Activated naive CD8-positive, alpha-beta T cell (primary cell): Measurements from ENCODE around the gene IRF2BPL.

Source experiments
- H3K27ac Mint-ChIP-seq: one replicate; pipeline ENCODE4 v1.8.0; 2021; ENCODE audit warnings: mixed read lengths
- H3K27me3 Mint-ChIP-seq: one replicate; pipeline ENCODE4 v1.8.0; 2021; ENCODE audit warnings: mixed read lengths
- H3K36me3 Mint-ChIP-seq: one replicate; pipeline ENCODE4 v1.8.0; 2021; ENCODE audit warnings: mixed read lengths
- H3K4me1 Mint-ChIP-seq: one replicate; pipeline ENCODE4 v1.8.0; 2021; ENCODE audit warnings: low read depth, mixed read lengths
- H3K4me3 Mint-ChIP-seq: one replicate; pipeline ENCODE4 v1.8.0; 2021; ENCODE audit warnings: mild to moderate bottlenecking, mixed read lengths
- H3K9me3 Mint-ChIP-seq: one replicate; pipeline ENCODE4 v1.8.0; 2021; ENCODE audit warnings: low read depth, mixed read lengths

The IRF2BPL gene

GRCh38 chr14:77061630-77062257, 33.2 kb upstream of the IRF2BPL start:
- H3K27ac Mint-ChIP-seq, result no peak overlapping the region
- no peaks in the 10 kb centered on the region for H3K4me1 Mint-ChIP-seq
- H3K9me3 Mint-ChIP-seq, result no peaks in the 10 kb centered on the region
- no peaks in the 10 kb centered on the region for H3K36me3 Mint-ChIP-seq
- no peaks in the 10 kb centered on the region for H3K27me3 Mint-ChIP-seq
- no peak overlapping the region for H3K4me3 Mint-ChIP-seq

GRCh38 chr14:77059276-77059915, 30.9 kb upstream of the IRF2BPL start:
- Mint-ChIP-seq H3K27ac (no peak overlapping the region), H3K4me3 (no peak overlapping the region)

GRCh38 chr14:77058785-77059184, 30.3 kb upstream of the IRF2BPL start:
- peaks cover 3% of the 10 kb centered on the region for H3K4me1 Mint-ChIP-seq
- no peak overlapping the region for H3K4me3 Mint-ChIP-seq
- H3K36me3 Mint-ChIP-seq, result no peaks in the 10 kb centered on the region
- no peaks in the 10 kb centered on the region for H3K9me3 Mint-ChIP-seq
- H3K27ac Mint-ChIP-seq, result no peak overlapping the region
- H3K27me3 Mint-ChIP-seq, result no peaks in the 10 kb centered on the region

More at GRCh38 chr14:77059276-77059915, 30.9 kb upstream of the IRF2BPL start:
- Mint-ChIP-seq H3K9me3 (no peaks in the 10 kb centered on the region), H3K36me3 (no peaks in the 10 kb centered on the region), H3K4me1 (peaks cover 3% of the 10 kb centered on the region), H3K27me3 (no peaks in the 10 kb centered on the region)

GRCh38 chr14:77058117-77058516, 29.6 kb upstream of the IRF2BPL start:
- Mint-ChIP-seq H3K36me3 (no peaks in the 10 kb centered on the region), H3K27ac (no peak overlapping the region), H3K4me3 (no peak overlapping the region), H3K27me3 (no peaks in the 10 kb centered on the region), H3K9me3 (no peaks in the 10 kb centered on the region), H3K4me1 (peaks cover 5% of the 10 kb centered on the region)

- Mint-ChIP-seq H3K27ac (no peak overlapping the region), H3K36me3 (no peaks in the 10 kb centered on the region), H3K4me3 (no peak overlapping the region), H3K27me3 (no peaks in the 10 kb centered on the region), H3K9me3 (no peaks in the 10 kb centered on the region), H3K4me1 (peaks cover 8% of the 10 kb centered on the region)
Measured at GRCh38 chr14:77055981-77056380, 27.5 kb upstream of the IRF2BPL start.

GRCh38 chr14:77055306-77055705, 26.8 kb upstream of the IRF2BPL start:
- H3K4me3 Mint-ChIP-seq, result no peak overlapping the region
- no peaks in the 10 kb centered on the region for H3K27me3 Mint-ChIP-seq
- H3K9me3 Mint-ChIP-seq, result no peaks in the 10 kb centered on the region
- no peaks in the 10 kb centered on the region for H3K36me3 Mint-ChIP-seq
- H3K4me1 Mint-ChIP-seq, result peaks cover 8% of the 10 kb centered on the region
- H3K27ac Mint-ChIP-seq, result no peak overlapping the region

GRCh38 chr14:77053046-77053841, 24.7 kb upstream of the IRF2BPL start:
- Mint-ChIP-seq H3K4me1 (peaks cover 8% of the 10 kb centered on the region), H3K27ac (no peak overlapping the region), H3K36me3 (no peaks in the 10 kb centered on the region), H3K9me3 (no peaks in the 10 kb centered on the region), H3K4me3 (no peak overlapping the region), H3K27me3 (no peaks in the 10 kb centered on the region)

GRCh38 chr14:77052281-77053044, 24.0 kb upstream of the IRF2BPL start:
- no peak overlapping the region for H3K4me3 Mint-ChIP-seq
- peaks cover 9% of the 10 kb centered on the region for H3K4me1 Mint-ChIP-seq
- no peak overlapping the region for H3K27ac Mint-ChIP-seq
- no peaks in the 10 kb centered on the region for H3K36me3 Mint-ChIP-seq
- H3K27me3 Mint-ChIP-seq, result no peaks in the 10 kb centered on the region
- no peaks in the 10 kb centered on the region for H3K9me3 Mint-ChIP-seq

- Mint-ChIP-seq H3K4me3 (no peak overlapping the region), H3K27ac (no peak overlapping the region), H3K4me1 (peaks cover 17% of the 10 kb centered on the region), H3K36me3 (no peaks in the 10 kb centered on the region), H3K27me3 (no peaks in the 10 kb centered on the region), H3K9me3 (no peaks in the 10 kb centered on the region)
Measured at GRCh38 chr14:77051116-77051515, 22.6 kb upstream of the IRF2BPL start.

- H3K4me1 Mint-ChIP-seq, result peaks cover 44% of the 10 kb centered on the region
- no peaks in the 10 kb centered on the region for H3K9me3 Mint-ChIP-seq
- H3K4me3 Mint-ChIP-seq, result no peak overlapping the region
- H3K27me3 Mint-ChIP-seq, result no peaks in the 10 kb centered on the region
- no peak overlapping the region for H3K27ac Mint-ChIP-seq
- H3K36me3 Mint-ChIP-seq, result no peaks in the 10 kb centered on the region
Measured at GRCh38 chr14:77046721-77047120, 18.2 kb upstream of the IRF2BPL start.

- H3K27ac Mint-ChIP-seq, result no peak overlapping the region
Measured at GRCh38 chr14:77045238-77046162, 17.0 kb upstream of the IRF2BPL start.

GRCh38 chr14:77044783-77045237, 16.3 kb upstream of the IRF2BPL start:
- no peaks in the 10 kb centered on the region for H3K36me3 Mint-ChIP-seq
- H3K4me1 Mint-ChIP-seq, result peaks cover 60% of the 10 kb centered on the region
- H3K9me3 Mint-ChIP-seq, result no peaks in the 10 kb centered on the region
- no peak overlapping the region for H3K27ac Mint-ChIP-seq
- H3K4me3 Mint-ChIP-seq, result no peak overlapping the region
- H3K27me3 Mint-ChIP-seq, result no peaks in the 10 kb centered on the region

More at GRCh38 chr14:77045238-77046162, 17.0 kb upstream of the IRF2BPL start:
- Mint-ChIP-seq H3K9me3 (no peaks in the 10 kb centered on the region), H3K4me1 (peaks cover 56% of the 10 kb centered on the region), H3K36me3 (no peaks in the 10 kb centered on the region), H3K4me3 (no peak overlapping the region), H3K27me3 (no peaks in the 10 kb centered on the region)

GRCh38 chr14:77043984-77044485, 15.5 kb upstream of the IRF2BPL start:
- H3K9me3 Mint-ChIP-seq, result no peaks in the 10 kb centered on the region
- no peak overlapping the region for H3K4me3 Mint-ChIP-seq

More at GRCh38 chr14:77043984-77044485, 15.5 kb upstream of the IRF2BPL start:
- no peaks in the 10 kb centered on the region for H3K27me3 Mint-ChIP-seq
- H3K4me1 Mint-ChIP-seq, result peaks cover 68% of the 10 kb centered on the region
- H3K36me3 Mint-ChIP-seq, result no peaks in the 10 kb centered on the region
- H3K27ac Mint-ChIP-seq, result peak overlapping the region; percentile 75
